H9 (cell line): ENCODE measurements around the gene STAC. TPM values are rescaled to one million over a fixed set of nuclear protein-coding genes. Genes with fewer than 3 reads are reported as not detected.

Source experiments
- DNase-seq: peaks from one replicate; pipeline ENCODE4 v3.0.0-alpha.2; 2017
- H2AFZ ChIP-seq: one replicate; pipeline ENCODE4 v1.6.1; 2013; ENCODE audit warnings: mild to moderate bottlenecking, low read length, control low read depth, moderate library complexity
- H2AK5ac ChIP-seq: 2 replicates; pipeline ENCODE4 v1.6.1; 2013; ENCODE audit warnings: low read length, control low read depth, mixed read lengths; ENCODE audit not compliant: insufficient read length
- H2BK120ac ChIP-seq: one replicate; pipeline ENCODE4 v1.6.1; 2013; ENCODE audit warnings: low read depth, mild to moderate bottlenecking, low read length, control low read depth, inconsistent platforms; ENCODE audit not compliant: poor library complexity, severe bottlenecking
- H2BK12ac ChIP-seq: 2 replicates; pipeline ENCODE4 v1.6.1; 2013; ENCODE audit warnings: low read length, control low read depth, mixed read lengths, low read depth; ENCODE audit not compliant: insufficient read length
- H2BK15ac ChIP-seq: 2 replicates; pipeline ENCODE4 v1.6.1; 2013; ENCODE audit warnings: low read depth, low read length, control low read depth
- H2BK20ac ChIP-seq: one replicate; pipeline ENCODE4 v1.6.1; 2013; ENCODE audit warnings: low read depth, mild to moderate bottlenecking, low read length, control low read depth, inconsistent platforms; ENCODE audit not compliant: poor library complexity, severe bottlenecking
- H2BK5ac ChIP-seq: 2 replicates; pipeline ENCODE4 v1.6.1; 2013; ENCODE audit warnings: low read length, control low read depth, mixed read lengths; ENCODE audit not compliant: insufficient read length
- H3K14ac ChIP-seq: 2 replicates; pipeline ENCODE4 v1.6.1; 2013; ENCODE audit warnings: low read length, control low read depth; ENCODE audit not compliant: insufficient read depth
- H3K18ac ChIP-seq: 2 replicates; pipeline ENCODE4 v1.6.1; 2013; ENCODE audit warnings: low read depth, mild to moderate bottlenecking, mixed read lengths, low read length, control low read depth; ENCODE audit not compliant: insufficient read length
- H3K23ac ChIP-seq: 2 replicates; pipeline ENCODE4 v1.6.1; 2013; ENCODE audit warnings: low read length, control low read depth, mixed read lengths, low read depth; ENCODE audit not compliant: insufficient read length
- H3K23me2 ChIP-seq: 2 replicates; pipeline ENCODE4 v1.6.1; 2013; ENCODE audit warnings: low read depth, mild to moderate bottlenecking, mixed read lengths, low read length, control low read depth; ENCODE audit not compliant: insufficient read length, poor library complexity, severe bottlenecking
- H3K27ac ChIP-seq: 2 replicates; pipeline ENCODE4 v1.5.1; 2013; ENCODE audit warnings: low read length, control low read depth, mixed read lengths, low read depth; ENCODE audit not compliant: insufficient read length
- H3K27me3 ChIP-seq: 2 replicates; pipeline ENCODE4 v1.6.1; 2013; ENCODE audit warnings: low read length, control low read depth, inconsistent platforms; ENCODE audit not compliant: insufficient read depth
- H3K4ac ChIP-seq: 2 replicates; pipeline ENCODE4 v1.6.1; 2013; ENCODE audit warnings: low read depth, mild to moderate bottlenecking, control low read depth, inconsistent platforms, low read length, moderate library complexity
- H3K4me1 ChIP-seq: 2 replicates; pipeline ENCODE4 v1.6.1; 2013; ENCODE audit warnings: low read length, control low read depth, inconsistent platforms; ENCODE audit not compliant: insufficient read depth
- H3K4me2 ChIP-seq: 2 replicates; pipeline ENCODE4 v1.6.1; 2013; ENCODE audit warnings: low read length, control low read depth, mixed read lengths; ENCODE audit not compliant: insufficient read length, insufficient read depth
- H3K56ac ChIP-seq: 2 replicates; pipeline ENCODE4 v1.6.1; 2013; ENCODE audit warnings: low read depth, mild to moderate bottlenecking, mixed read lengths, low read length, control low read depth; ENCODE audit not compliant: insufficient read length
- H3K79me1 ChIP-seq: 2 replicates; pipeline ENCODE4 v1.6.1; 2013; ENCODE audit warnings: low read depth, mild to moderate bottlenecking, moderate library complexity, low read length, control low read depth, inconsistent platforms; ENCODE audit not compliant: insufficient read depth, poor library complexity, severe bottlenecking
- H3K79me2 ChIP-seq: 2 replicates; pipeline ENCODE4 v1.6.1; 2013; ENCODE audit warnings: low read length, control low read depth, inconsistent platforms; ENCODE audit not compliant: insufficient read depth
- H3K9ac ChIP-seq: 2 replicates; pipeline ENCODE4 v1.6.1; 2013; ENCODE audit warnings: low read length, control low read depth, mixed read lengths; ENCODE audit not compliant: insufficient read length; ENCODE audit errors: extremely low read depth
- H3K9me3 ChIP-seq: one replicate; pipeline ENCODE4 v1.6.1; 2013; ENCODE audit warnings: low read depth, low read length, inconsistent platforms; ENCODE audit not compliant: control insufficient read depth
- H3T11ph ChIP-seq: one replicate; pipeline ENCODE4 v1.6.1; 2013; ENCODE audit warnings: mild to moderate bottlenecking, low read length, control low read depth, inconsistent platforms
- H4K20me1 ChIP-seq: one replicate; pipeline ENCODE4 v1.6.1; 2013; ENCODE audit not compliant: control insufficient read depth, insufficient read length, insufficient read depth
- H4K5ac ChIP-seq: 2 replicates; pipeline ENCODE4 v1.6.1; 2013; ENCODE audit warnings: low read depth, mild to moderate bottlenecking, mixed read lengths, low read length, control low read depth; ENCODE audit not compliant: insufficient read length
- H4K8ac ChIP-seq: replicated peaks from 2 replicates; pipeline ENCODE4 v1.6.1; 2013; ENCODE audit warnings: low read length, control low read depth, mixed read lengths, low read depth; ENCODE audit not compliant: insufficient read length
- H4K91ac ChIP-seq: 2 replicates; pipeline ENCODE4 v1.6.1; 2013; ENCODE audit warnings: low read depth, mild to moderate bottlenecking, moderate library complexity, mixed read lengths, low read length, control low read depth; ENCODE audit not compliant: insufficient read length
- H3K27ac Mint-ChIP-seq, 3 experiments: 2 replicates in 2 of 3; 3 replicates in 1 of 3; pipeline ENCODE4 v1.8.0; 2020 to 2021; ENCODE audit warnings: mixed read lengths in 3 of 3, mild to moderate bottlenecking in 1 of 3, moderate library complexity in 1 of 3
- H3K27me3 Mint-ChIP-seq: 2 replicates; pipeline ENCODE4 v1.8.0; 2021; ENCODE audit warnings: low read depth, mild to moderate bottlenecking, moderate library complexity, mixed read lengths
- H3K36me3 Mint-ChIP-seq, 3 experiments: 2 replicates in 2 of 3; 3 replicates in 1 of 3; pipeline ENCODE4 v1.8.0; 2020 to 2021; ENCODE audit warnings: low read depth in 3 of 3, mixed read lengths in 3 of 3; ENCODE audit not compliant: insufficient read depth in 1 of 3
- H3K4me1 Mint-ChIP-seq, 2 experiments: 2 replicates each; pipeline ENCODE4 v1.8.0; 2020; ENCODE audit warnings: mixed read lengths in 2 of 2
- H3K4me3 Mint-ChIP-seq, 2 experiments: 2 replicates in 1 of 2; 3 replicates in 1 of 2; pipeline ENCODE4 v1.8.0; 2020 to 2021; ENCODE audit warnings: mild to moderate bottlenecking in 2 of 2, mixed read lengths in 2 of 2, moderate library complexity in 1 of 2
- H3K9me3 Mint-ChIP-seq, 2 experiments: 2 replicates in 1 of 2; 3 replicates in 1 of 2; pipeline ENCODE4 v1.8.0; 2020; ENCODE audit warnings: mild to moderate bottlenecking in 2 of 2, mixed read lengths in 2 of 2, moderate library complexity in 1 of 2
- WGBS: extraction: QIAGEN DNeasy Blood & Tissue Kit; methylation state at CpG from one replicate; pipeline ENCODE4 v1.1.7; 2013; ENCODE audit warnings: missing lambda C conversion rate, low lambda C conversion rate, mixed read lengths; ENCODE audit not compliant: insufficient read length; ENCODE audit errors: extremely low coverage; 5-methylcytosine and 5-hydroxymethylcytosine counted together
- total RNA-seq: library from RNA; stranded (reverse); gene quantifications from 2 replicates; pipeline ENCODE4 v1.2.1, GENCODE V29; 2021
- TF ChIP-seq, protein P1 (sequence below): fragments of 200-600 bp; sonication (generic); conservative IDR thresholded peaks from 3 replicates; pipeline ENCODE4 v1.8.0; 2021; ENCODE audit warnings: antibody characterized with exemption, mild to moderate bottlenecking

Gene STAC
- total RNA-seq, 1 experiment from 2014 or later = 3.0 TPM

GRCh38 chr3:36525115-36525801 is 145.0 kb downstream of the STAC start:
- Histone ChIP-seq H2BK20ac (no peak overlapping the region), H3K9me3 (no peaks in the 10 kb centered on the region), H3T11ph (no peak overlapping the region), H3K79me2 (no peaks in the 10 kb centered on the region), H3K14ac (no peak overlapping the region), H3K79me1 (no peaks in the 10 kb centered on the region), H2AK5ac (no peak overlapping the region), H2BK12ac (no peak overlapping the region), H3K27me3 (no peaks in the 10 kb centered on the region), H3K23ac (no peak overlapping the region), H3K18ac (no peak overlapping the region), H3K23me2 (no peaks in the 10 kb centered on the region), H3K56ac (no peak overlapping the region), H3K4me2 (no peak overlapping the region), H3K4me1 (no peaks in the 10 kb centered on the region), H4K5ac (no peak overlapping the region), H4K8ac (no peak overlapping the region), H2BK120ac (no peak overlapping the region), H2BK5ac (no peak overlapping the region), H3K9ac (no peak overlapping the region), H3K27ac (no peak overlapping the region), H2BK15ac (no peak overlapping the region), H4K20me1 (no peaks in the 10 kb centered on the region), H2AFZ (no peak overlapping the region), H4K91ac (no peak overlapping the region), H3K4ac (no peak overlapping the region)
- peak overlapping the region in 1 of 3 experiments; percentile 87; a peak in 1 of 7 replicates for H3K27ac Mint-ChIP-seq
- no peaks in the 10 kb centered on the region for H3K9me3 Mint-ChIP-seq
- no peaks in the 10 kb centered on the region for H3K27me3 Mint-ChIP-seq
- TF ChIP-seq, protein P1, sequence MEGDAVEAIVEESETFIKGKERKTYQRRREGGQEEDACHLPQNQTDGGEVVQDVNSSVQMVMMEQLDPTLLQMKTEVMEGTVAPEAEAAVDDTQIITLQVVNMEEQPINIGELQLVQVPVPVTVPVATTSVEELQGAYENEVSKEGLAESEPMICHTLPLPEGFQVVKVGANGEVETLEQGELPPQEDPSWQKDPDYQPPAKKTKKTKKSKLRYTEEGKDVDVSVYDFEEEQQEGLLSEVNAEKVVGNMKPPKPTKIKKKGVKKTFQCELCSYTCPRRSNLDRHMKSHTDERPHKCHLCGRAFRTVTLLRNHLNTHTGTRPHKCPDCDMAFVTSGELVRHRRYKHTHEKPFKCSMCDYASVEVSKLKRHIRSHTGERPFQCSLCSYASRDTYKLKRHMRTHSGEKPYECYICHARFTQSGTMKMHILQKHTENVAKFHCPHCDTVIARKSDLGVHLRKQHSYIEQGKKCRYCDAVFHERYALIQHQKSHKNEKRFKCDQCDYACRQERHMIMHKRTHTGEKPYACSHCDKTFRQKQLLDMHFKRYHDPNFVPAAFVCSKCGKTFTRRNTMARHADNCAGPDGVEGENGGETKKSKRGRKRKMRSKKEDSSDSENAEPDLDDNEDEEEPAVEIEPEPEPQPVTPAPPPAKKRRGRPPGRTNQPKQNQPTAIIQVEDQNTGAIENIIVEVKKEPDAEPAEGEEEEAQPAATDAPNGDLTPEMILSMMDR = no peak
- no peak overlapping the region for H3K4me3 Mint-ChIP-seq
- no peak for DNase-seq
- no peaks in the 10 kb centered on the region for H3K36me3 Mint-ChIP-seq
- peaks cover 9 to 10% of the 10 kb centered on the region in 2 experiments for H3K4me1 Mint-ChIP-seq
- WGBS = no CpG with 5 or more reads among the region's 3 CpGs
